ENCODE results near the gene SNAI1. TPM values are rescaled to one million over a fixed set of nuclear protein-coding genes. Genes with fewer than 3 reads are reported as not detected.

Gene SNAI1
- polyA plus RNA-seq, 1 experiment: 6.5 TPM

DNA sequence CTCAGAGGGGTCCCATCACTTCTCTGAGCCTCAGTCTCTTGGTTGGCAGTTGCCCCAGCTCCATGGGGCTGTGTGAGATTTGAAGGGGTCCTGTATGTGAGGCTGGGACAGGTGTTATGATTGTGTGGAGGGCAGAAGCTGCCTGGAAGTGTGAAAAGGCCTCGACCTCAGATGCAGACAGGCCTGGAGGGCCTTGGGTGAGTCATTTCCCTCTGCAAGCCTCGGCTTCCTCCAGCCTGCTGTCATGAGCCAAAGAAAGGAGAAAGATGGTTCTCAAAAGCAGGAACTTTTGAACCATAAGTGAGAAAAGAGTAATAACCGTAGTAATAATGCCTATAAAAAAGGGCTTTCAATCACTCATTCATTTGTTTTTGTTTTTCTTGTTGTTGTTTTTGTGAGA lies 37.5 kb downstream of the SNAI1 start:
- ChIA-PET POLR2A (no interaction called here), CTCF (interaction anchor here (0.9 to 1.1 kb wide), 2 partner anchors 12 to 32 kb away, joined by 3 to 4 read pairs; no protein-coding TSS in a partner anchor)
- DNase-seq (ENCODE audit: low read depth): no peak

DNA sequence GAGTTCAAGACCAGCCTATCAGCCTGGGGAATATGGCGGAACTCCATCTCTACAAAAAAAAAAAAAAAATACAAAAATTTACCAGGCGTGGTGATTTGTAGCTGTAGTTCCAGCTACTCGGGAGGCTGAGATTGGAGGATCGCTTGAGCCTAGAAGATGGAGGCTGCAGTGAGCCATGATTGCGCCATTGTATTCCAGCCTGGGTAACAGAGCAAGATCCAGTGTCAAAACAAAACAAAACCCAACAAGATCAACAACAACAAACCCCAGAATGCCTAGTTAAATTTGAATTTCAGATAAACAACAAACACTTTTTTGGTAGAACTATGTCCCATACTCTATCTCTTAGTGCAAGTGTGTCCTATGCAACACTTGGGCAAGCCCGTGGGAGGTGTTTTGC lies 39.9 kb downstream of the SNAI1 start:
- no peak overlapping the region for H3K4me3 ChIP-seq (ENCODE audit: low read depth, low read length)
- no peaks in the 10 kb centered on the region for H3K27me3 ChIP-seq (ENCODE audit: control insufficient read depth, insufficient read depth, low read length)
- TF ChIP-seq, protein P1, sequence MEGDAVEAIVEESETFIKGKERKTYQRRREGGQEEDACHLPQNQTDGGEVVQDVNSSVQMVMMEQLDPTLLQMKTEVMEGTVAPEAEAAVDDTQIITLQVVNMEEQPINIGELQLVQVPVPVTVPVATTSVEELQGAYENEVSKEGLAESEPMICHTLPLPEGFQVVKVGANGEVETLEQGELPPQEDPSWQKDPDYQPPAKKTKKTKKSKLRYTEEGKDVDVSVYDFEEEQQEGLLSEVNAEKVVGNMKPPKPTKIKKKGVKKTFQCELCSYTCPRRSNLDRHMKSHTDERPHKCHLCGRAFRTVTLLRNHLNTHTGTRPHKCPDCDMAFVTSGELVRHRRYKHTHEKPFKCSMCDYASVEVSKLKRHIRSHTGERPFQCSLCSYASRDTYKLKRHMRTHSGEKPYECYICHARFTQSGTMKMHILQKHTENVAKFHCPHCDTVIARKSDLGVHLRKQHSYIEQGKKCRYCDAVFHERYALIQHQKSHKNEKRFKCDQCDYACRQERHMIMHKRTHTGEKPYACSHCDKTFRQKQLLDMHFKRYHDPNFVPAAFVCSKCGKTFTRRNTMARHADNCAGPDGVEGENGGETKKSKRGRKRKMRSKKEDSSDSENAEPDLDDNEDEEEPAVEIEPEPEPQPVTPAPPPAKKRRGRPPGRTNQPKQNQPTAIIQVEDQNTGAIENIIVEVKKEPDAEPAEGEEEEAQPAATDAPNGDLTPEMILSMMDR (IDR thresholded peaks at IDR 0.05; ENCODE audit: insufficient read depth, low read depth, low read length): no peak
- POLR2A ChIA-PET: no interaction called here
- H3K36me3 ChIP-seq (ENCODE audit: control insufficient read depth, insufficient read depth, low read length): no peaks in the 10 kb centered on the region
- no peak for DNase-seq (ENCODE audit: low read depth)
- CTCF ChIA-PET: interaction anchor here (1.0 to 1.6 kb wide), 3 partner anchors 9 to 57 kb away, joined by 3 to 4 read pairs (median 3); no protein-coding TSS in a partner anchor

More for the DNA sequence above, 37.5 kb downstream of the SNAI1 start:
- H3K4me3 ChIP-seq (ENCODE audit: low read depth, low read length): no peak overlapping the region
- TF ChIP-seq, protein P1 (IDR thresholded peaks at IDR 0.05; ENCODE audit: insufficient read depth, low read depth, low read length): no peak
- no peaks in the 10 kb centered on the region for H3K27me3 ChIP-seq (ENCODE audit: control insufficient read depth, insufficient read depth, low read length)
- no peaks in the 10 kb centered on the region for H3K36me3 ChIP-seq (ENCODE audit: control insufficient read depth, insufficient read depth, low read length)

GRCh38 chr20:50023116-50023805 lies 40.5 kb downstream of the SNAI1 start:
- no peak for DNase-seq (ENCODE audit: low read depth)
- Histone ChIP-seq H3K36me3 (ENCODE audit: control insufficient read depth, insufficient read depth, low read length) (no peaks in the 10 kb centered on the region), H3K4me3 (ENCODE audit: low read depth, low read length) (no peak overlapping the region), H3K27me3 (ENCODE audit: control insufficient read depth, insufficient read depth, low read length) (no peaks in the 10 kb centered on the region)
- POLR2A ChIA-PET: no interaction called here
- TF ChIP-seq, protein P1 (IDR thresholded peaks at IDR 0.05; ENCODE audit: insufficient read depth, low read depth, low read length): no peak
- CTCF ChIA-PET: interaction anchor here (1.0 to 1.4 kb wide), 2 partner anchors 11 to 58 kb away, joined by 3 to 4 read pairs; no protein-coding TSS in a partner anchor

DNA sequence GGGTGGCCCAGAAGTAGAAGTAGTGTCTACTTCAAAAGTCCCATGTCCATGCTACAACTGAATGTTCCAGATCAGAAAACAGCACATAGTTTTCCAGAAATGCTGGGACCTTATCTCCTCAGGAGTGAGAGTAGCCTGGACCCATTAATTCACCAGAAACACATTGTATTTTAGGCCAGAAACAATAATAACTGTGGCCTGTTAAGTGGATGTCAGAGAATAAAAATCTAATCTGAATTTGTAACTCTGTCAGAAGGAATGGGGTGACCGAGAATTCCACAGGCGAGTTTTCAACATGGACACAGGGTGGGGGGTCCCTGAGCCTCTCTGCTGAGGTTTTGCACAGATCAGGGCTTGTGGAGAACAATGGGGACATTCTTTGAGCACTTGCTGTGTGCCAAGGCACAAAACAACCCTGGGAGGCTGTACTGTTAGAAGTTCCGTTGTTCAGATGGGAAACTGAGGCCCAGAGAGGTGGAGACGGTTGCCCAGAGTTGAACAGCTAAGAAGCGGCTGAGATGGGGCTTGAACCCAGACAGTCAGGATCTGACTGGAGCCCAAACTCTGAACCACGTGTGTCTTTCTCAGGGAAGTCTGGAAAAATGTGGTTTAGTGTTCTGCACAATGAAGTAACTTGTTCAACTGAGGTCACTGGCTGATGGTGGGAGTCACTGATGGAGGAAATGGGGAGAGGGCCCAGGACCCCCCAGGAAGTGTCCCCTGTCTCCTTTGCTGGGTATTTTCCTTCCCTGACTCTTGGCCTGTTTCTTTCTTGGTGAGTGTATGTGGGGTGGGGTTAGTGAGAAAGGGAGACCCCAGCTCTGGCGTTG lies 44.2 kb downstream of the SNAI1 start:
- CTCF ChIA-PET: interaction anchor here (0.6 kb wide), 1 partner anchor 20 kb away, joined by 4 read pairs; no protein-coding TSS in a partner anchor
- Histone ChIP-seq H3K4me3 (ENCODE audit: low read depth, low read length) (no peak overlapping the region), H3K27me3 (ENCODE audit: control insufficient read depth, insufficient read depth, low read length) (no peaks in the 10 kb centered on the region), H3K36me3 (ENCODE audit: control insufficient read depth, insufficient read depth, low read length) (no peaks in the 10 kb centered on the region)
- TF ChIP-seq, protein P1 (IDR thresholded peaks at IDR 0.05; ENCODE audit: insufficient read depth, low read depth, low read length): no peak
- POLR2A ChIA-PET: no interaction called here
- no peak for DNase-seq (ENCODE audit: low read depth)

DNA sequence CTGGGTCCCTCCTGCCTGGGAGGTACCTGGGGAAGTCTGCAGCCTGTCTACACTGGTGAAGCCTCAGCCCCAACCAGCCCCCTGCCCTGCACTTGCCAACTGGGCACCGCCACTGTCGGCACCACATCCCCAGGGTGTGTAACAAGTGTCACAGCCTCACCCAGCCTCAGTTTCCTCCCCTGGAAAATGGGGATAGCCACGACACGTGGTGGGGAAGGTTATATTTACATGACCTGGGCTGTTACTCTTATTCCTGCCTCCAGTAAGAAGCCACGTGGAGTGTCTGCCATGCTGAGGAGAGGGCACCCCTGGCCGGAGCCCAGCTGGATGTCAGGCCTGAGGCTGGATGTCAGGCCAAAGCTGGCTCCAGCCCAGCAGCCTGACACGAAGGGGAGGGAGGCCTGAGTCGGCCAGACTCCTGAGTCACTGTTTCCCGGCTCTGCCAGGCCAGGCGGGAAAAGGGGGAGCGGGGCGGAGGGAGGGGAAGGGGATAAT lies 44.9 kb downstream of the SNAI1 start:
- Histone ChIP-seq H3K27me3 (ENCODE audit: control insufficient read depth, insufficient read depth, low read length) (no peaks in the 10 kb centered on the region), H3K36me3 (ENCODE audit: control insufficient read depth, insufficient read depth, low read length) (no peaks in the 10 kb centered on the region), H3K4me3 (ENCODE audit: low read depth, low read length) (no peak overlapping the region)
- ChIA-PET POLR2A (no interaction called here), CTCF (interaction anchor here (0.6 to 2.1 kb wide), 2 partner anchors 20 to 49 kb away, joined by 4 to 8 read pairs; no protein-coding TSS in a partner anchor)
- peak; percentile 46 for DNase-seq (ENCODE audit: low read depth)
- TF ChIP-seq, protein P1 (IDR thresholded peaks at IDR 0.05; ENCODE audit: insufficient read depth, low read depth, low read length): no peak
